ENCODE measurements around the gene HACD3. TPM values are rescaled to one million over a fixed set of nuclear protein-coding genes. Genes with fewer than 3 reads are reported as not detected.
A peak's percentile ranks its signal among the peaks of the same experiment; 100 is the strongest.

The HACD3 gene
- total RNA-seq, 1 donor from 2014 or later, result 271 TPM

GRCh38 chr15:65579762-65580161 lies 49.5 kb downstream of the HACD3 start:
- Mint-ChIP-seq H3K4me1 (peaks cover 45% of the 10 kb centered on the region), H3K9me3 (no peaks in the 10 kb centered on the region), H3K4me3 (no peak overlapping the region), H3K27ac (peak overlapping the region; percentile 78), H3K27me3 (ENCODE audit: insufficient read depth, low read depth) (no peaks in the 10 kb centered on the region), H3K36me3 (peaks cover 30% of the 10 kb centered on the region)
- Histone ChIP-seq H3F3A (ENCODE audit: low read depth) (peaks cover 47% of the 10 kb centered on the region), H3K27me3 (no peaks in the 10 kb centered on the region), H3K27ac (peak overlapping the region; percentile 44), H3K4me3 (no peak overlapping the region), H3K36me3 (no peaks in the 10 kb centered on the region), H3K4me1 (peaks cover 7% of the 10 kb centered on the region), H3K9me3 (ENCODE audit: low read depth) (no peaks in the 10 kb centered on the region), H3K9ac (no peak overlapping the region), H3K4me2 (no peak overlapping the region), H2AFZ (replicated peaks) (no peak overlapping the region), H3K79me2 (ENCODE audit: low read depth) (no peaks in the 10 kb centered on the region), H4K20me1 (ENCODE audit: low read depth) (peaks cover 5% of the 10 kb centered on the region)
- TF ChIP-seq CTCF (IDR thresholded peaks at IDR 0.05) (no peak), EZH2 (IDR thresholded peaks at IDR 0.05) (no peak), EZH2phosphoT487 (IDR thresholded peaks at IDR 0.05) (no peak)
- no peak for DNase-seq (ENCODE audit: low spot score)

GRCh38 chr15:65580287-65580686 lies 50.0 kb downstream of the HACD3 start:
- no peak overlapping the region for H3K9ac ChIP-seq
- TF ChIP-seq CTCF (IDR thresholded peaks at IDR 0.05) (no peak), EZH2phosphoT487 (IDR thresholded peaks at IDR 0.05) (no peak), EZH2 (IDR thresholded peaks at IDR 0.05) (no peak)
- H3K4me1 ChIP-seq, result peaks cover 7% of the 10 kb centered on the region
- peaks cover 46% of the 10 kb centered on the region for H3K4me1 Mint-ChIP-seq
- H3K36me3 Mint-ChIP-seq, result peaks cover 30% of the 10 kb centered on the region
- no peaks in the 10 kb centered on the region for H3K36me3 ChIP-seq
- H4K20me1 ChIP-seq (ENCODE audit: low read depth), result peaks cover 5% of the 10 kb centered on the region
- no peaks in the 10 kb centered on the region for H3K27me3 ChIP-seq
- no peaks in the 10 kb centered on the region for H3K79me2 ChIP-seq (ENCODE audit: low read depth)
- H3K27ac ChIP-seq, result peak overlapping the region; percentile 44
- DNase-seq (ENCODE audit: low spot score), result peak; percentile 13
- peak overlapping the region; percentile 78 for H3K27ac Mint-ChIP-seq
- H3K4me2 ChIP-seq, result no peak overlapping the region
- H3F3A ChIP-seq (ENCODE audit: low read depth), result peaks cover 47% of the 10 kb centered on the region
- H2AFZ ChIP-seq (replicated peaks), result no peak overlapping the region
- no peaks in the 10 kb centered on the region for H3K9me3 Mint-ChIP-seq
- H3K4me3 Mint-ChIP-seq, result peak overlapping the region; percentile 31
- H3K4me3 ChIP-seq, result no peak overlapping the region
- H3K9me3 ChIP-seq (ENCODE audit: low read depth), result no peaks in the 10 kb centered on the region
- H3K27me3 Mint-ChIP-seq (ENCODE audit: insufficient read depth, low read depth), result no peaks in the 10 kb centered on the region

GRCh38 chr15:65583701-65584100 lies 53.4 kb downstream of the HACD3 start:
- peak overlapping the region; percentile 98 for H3K27ac Mint-ChIP-seq
- no peaks in the 10 kb centered on the region for H3K27me3 Mint-ChIP-seq (ENCODE audit: insufficient read depth, low read depth)
- Histone ChIP-seq H3K27me3 (no peaks in the 10 kb centered on the region), H3K36me3 (no peaks in the 10 kb centered on the region), H3K4me2 (no peak overlapping the region), H4K20me1 (ENCODE audit: low read depth) (peaks cover 5% of the 10 kb centered on the region), H3K9ac (no peak overlapping the region), H3K9me3 (ENCODE audit: low read depth) (no peaks in the 10 kb centered on the region), H3K27ac (no peak overlapping the region), H3K79me2 (ENCODE audit: low read depth) (no peaks in the 10 kb centered on the region), H3K4me3 (no peak overlapping the region), H3K4me1 (peaks cover 7% of the 10 kb centered on the region), H2AFZ (replicated peaks) (no peak overlapping the region), H3F3A (ENCODE audit: low read depth) (peaks cover 22% of the 10 kb centered on the region)
- TF ChIP-seq CTCF (IDR thresholded peaks at IDR 0.05) (no peak), EZH2 (IDR thresholded peaks at IDR 0.05) (no peak), EZH2phosphoT487 (IDR thresholded peaks at IDR 0.05) (no peak)
- peak; percentile 19 for DNase-seq (ENCODE audit: low spot score)
- no peaks in the 10 kb centered on the region for H3K9me3 Mint-ChIP-seq
- H3K4me3 Mint-ChIP-seq, result peak overlapping the region; percentile 72
- peaks cover 25% of the 10 kb centered on the region for H3K36me3 Mint-ChIP-seq
- H3K4me1 Mint-ChIP-seq, result peaks cover 54% of the 10 kb centered on the region
